Measurements from ENCODE around the gene AEBP1. TPM values are rescaled to one million over a fixed set of nuclear protein-coding genes. Genes with fewer than 3 reads are reported as not detected.
"Not testable (repeated sequence)": the region's sequence is repeated elsewhere in the genome, so short reads cannot be mapped to it uniquely, and the experiment has no call there.

AEBP1 gene
- total RNA-seq, 1 experiment from 2014 or later: 50.8 TPM

DNA sequence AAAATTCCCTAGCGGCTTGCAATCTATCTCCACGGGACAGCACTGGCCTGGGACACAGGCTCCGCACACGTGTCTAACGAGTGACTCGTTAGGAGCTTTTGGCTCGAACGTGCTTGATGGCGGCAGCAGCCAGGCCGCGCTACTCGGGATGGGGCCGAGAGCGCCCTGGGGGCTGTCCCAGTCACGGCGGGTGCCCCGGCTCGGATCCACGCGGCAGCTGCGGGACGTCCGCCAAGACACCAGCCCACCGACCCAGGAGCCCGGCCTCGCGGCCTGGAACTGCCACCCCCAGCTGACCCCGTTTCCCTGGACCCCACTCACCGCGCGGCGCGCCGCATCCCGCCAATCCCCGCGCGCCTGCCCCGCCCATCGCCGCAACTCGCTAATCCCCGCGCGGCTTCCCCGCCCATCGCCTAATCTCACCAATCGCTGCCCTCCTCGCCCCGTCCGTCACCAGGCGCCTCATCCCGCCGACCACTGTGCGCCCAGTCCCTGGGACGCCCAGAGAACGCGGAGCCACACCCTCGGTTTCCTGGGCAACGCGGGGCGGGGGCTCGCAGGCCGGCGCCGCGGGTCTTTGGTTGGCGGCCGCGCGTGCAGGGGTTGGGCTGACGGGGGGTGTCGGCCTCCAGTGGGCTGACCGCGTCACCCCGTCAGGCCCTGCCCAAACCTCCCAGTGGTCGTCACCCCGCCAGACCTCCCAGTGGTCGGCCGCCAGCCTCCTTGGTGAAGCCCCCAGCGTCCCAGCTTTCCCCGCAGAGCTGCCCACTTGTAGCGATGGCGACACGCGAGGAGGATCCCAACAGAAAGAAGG, 19.3 kb downstream of the AEBP1 start, which contains the start of gene POLD2 (continued):
- TF ChIP-seq, protein P1, sequence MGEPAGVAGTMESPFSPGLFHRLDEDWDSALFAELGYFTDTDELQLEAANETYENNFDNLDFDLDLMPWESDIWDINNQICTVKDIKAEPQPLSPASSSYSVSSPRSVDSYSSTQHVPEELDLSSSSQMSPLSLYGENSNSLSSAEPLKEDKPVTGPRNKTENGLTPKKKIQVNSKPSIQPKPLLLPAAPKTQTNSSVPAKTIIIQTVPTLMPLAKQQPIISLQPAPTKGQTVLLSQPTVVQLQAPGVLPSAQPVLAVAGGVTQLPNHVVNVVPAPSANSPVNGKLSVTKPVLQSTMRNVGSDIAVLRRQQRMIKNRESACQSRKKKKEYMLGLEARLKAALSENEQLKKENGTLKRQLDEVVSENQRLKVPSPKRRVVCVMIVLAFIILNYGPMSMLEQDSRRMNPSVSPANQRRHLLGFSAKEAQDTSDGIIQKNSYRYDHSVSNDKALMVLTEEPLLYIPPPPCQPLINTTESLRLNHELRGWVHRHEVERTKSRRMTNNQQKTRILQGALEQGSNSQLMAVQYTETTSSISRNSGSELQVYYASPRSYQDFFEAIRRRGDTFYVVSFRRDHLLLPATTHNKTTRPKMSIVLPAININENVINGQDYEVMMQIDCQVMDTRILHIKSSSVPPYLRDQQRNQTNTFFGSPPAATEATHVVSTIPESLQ (CRISPR knock-in tag; IDR thresholded peaks at IDR 0.05): no peak
- TF ChIP-seq, protein P2, sequence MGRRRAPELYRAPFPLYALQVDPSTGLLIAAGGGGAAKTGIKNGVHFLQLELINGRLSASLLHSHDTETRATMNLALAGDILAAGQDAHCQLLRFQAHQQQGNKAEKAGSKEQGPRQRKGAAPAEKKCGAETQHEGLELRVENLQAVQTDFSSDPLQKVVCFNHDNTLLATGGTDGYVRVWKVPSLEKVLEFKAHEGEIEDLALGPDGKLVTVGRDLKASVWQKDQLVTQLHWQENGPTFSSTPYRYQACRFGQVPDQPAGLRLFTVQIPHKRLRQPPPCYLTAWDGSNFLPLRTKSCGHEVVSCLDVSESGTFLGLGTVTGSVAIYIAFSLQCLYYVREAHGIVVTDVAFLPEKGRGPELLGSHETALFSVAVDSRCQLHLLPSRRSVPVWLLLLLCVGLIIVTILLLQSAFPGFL (CRISPR knock-in tag; IDR thresholded peaks at IDR 0.05; ENCODE audit: borderline replicate concordance): no peak
- TF ChIP-seq TP53 (CRISPR knock-in tag; IDR thresholded peaks at IDR 0.05) (no peak), OVOL2 (CRISPR knock-in tag; IDR thresholded peaks at IDR 0.05; ENCODE audit: borderline replicate concordance) (no peak)

DNA sequence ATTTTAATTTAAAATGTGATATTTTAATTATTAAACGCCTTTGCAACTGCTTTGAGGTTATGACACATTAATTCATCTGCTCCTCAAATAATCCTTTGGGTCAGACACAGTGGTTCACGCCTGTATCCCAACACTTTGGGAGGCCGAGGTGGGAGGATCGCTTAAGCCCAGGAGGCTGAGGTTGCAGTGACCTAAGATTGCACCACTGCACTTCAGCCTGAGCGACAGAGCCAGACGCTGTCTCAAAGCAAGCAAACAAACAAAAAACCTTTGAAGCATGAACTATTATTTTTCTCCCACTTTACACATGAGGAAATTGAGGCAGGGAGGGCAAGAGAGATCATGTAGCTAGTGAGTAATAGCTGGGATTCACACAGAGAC, 20.7 kb downstream of the AEBP1 start:
- Mint-ChIP-seq H3K4me1 (peaks cover 10% of the 10 kb centered on the region), H3K36me3 (peaks cover 18% of the 10 kb centered on the region), H3K4me3 (no peak overlapping the region), H3K9me3 (peaks cover 10% of the 10 kb centered on the region; the same call in 1 of the 2 replicates), H3K27me3 (ENCODE audit: low read depth) (peaks cover 40% of the 10 kb centered on the region), H3K27ac (no peak overlapping the region)
- DNase-seq (ENCODE audit: low spot score): no peak
- no peak for TF ChIP-seq ZNF219 (CRISPR knock-in tag; IDR thresholded peaks at IDR 0.05; ENCODE audit: borderline replicate concordance)
- TF ChIP-seq, protein P3, sequence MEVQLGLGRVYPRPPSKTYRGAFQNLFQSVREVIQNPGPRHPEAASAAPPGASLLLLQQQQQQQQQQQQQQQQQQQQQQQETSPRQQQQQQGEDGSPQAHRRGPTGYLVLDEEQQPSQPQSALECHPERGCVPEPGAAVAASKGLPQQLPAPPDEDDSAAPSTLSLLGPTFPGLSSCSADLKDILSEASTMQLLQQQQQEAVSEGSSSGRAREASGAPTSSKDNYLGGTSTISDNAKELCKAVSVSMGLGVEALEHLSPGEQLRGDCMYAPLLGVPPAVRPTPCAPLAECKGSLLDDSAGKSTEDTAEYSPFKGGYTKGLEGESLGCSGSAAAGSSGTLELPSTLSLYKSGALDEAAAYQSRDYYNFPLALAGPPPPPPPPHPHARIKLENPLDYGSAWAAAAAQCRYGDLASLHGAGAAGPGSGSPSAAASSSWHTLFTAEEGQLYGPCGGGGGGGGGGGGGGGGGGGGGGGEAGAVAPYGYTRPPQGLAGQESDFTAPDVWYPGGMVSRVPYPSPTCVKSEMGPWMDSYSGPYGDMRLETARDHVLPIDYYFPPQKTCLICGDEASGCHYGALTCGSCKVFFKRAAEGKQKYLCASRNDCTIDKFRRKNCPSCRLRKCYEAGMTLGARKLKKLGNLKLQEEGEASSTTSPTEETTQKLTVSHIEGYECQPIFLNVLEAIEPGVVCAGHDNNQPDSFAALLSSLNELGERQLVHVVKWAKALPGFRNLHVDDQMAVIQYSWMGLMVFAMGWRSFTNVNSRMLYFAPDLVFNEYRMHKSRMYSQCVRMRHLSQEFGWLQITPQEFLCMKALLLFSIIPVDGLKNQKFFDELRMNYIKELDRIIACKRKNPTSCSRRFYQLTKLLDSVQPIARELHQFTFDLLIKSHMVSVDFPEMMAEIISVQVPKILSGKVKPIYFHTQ (CRISPR knock-in tag; IDR thresholded peaks at IDR 0.05): no peak
- TF ChIP-seq, protein P4, sequence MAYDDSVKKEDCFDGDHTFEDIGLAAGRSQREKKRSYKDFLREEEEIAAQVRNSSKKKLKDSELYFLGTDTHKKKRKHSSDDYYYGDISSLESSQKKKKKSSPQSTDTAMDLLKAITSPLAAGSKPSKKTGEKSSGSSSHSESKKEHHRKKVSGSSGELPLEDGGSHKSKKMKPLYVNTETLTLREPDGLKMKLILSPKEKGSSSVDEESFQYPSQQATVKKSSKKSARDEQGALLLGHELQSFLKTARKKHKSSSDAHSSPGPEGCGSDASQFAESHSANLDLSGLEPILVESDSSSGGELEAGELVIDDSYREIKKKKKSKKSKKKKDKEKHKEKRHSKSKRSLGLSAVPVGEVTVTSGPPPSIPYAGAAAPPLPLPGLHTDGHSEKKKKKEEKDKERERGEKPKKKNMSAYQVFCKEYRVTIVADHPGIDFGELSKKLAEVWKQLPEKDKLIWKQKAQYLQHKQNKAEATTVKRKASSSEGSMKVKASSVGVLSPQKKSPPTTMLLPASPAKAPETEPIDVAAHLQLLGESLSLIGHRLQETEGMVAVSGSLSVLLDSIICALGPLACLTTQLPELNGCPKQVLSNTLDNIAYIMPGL (CRISPR knock-in tag; IDR thresholded peaks at IDR 0.05): no peak
- TF ChIP-seq ATF1 (CRISPR knock-in tag; IDR thresholded peaks at IDR 0.05): no peak
- no peak for TF ChIP-seq NR2C2 (CRISPR knock-in tag; IDR thresholded peaks at IDR 0.05)
- TF ChIP-seq NFYB (CRISPR knock-in tag; conservative IDR thresholded peaks at IDR 0.05; ENCODE audit: low read depth): no peak
- TF ChIP-seq FOXK1 (CRISPR knock-in tag; IDR thresholded peaks at IDR 0.05): no peak
- no peak for TF ChIP-seq SMAD4 (CRISPR knock-in tag; IDR thresholded peaks at IDR 0.05)
- CTCF ChIA-PET: interaction anchor here (1.0 to 2.6 kb wide), 8 partner anchors 8 to 96 kb away, joined by 3 to 17 read pairs (median 6); partner anchors contain the start of gene DBNL
- POLR2A ChIA-PET: interaction anchor here (0.6 to 1.2 kb wide), 3 partner anchors 12 to 220 kb away, joined by 3 to 4 read pairs (median 4); no protein-coding TSS in a partner anchor
- ATAC-seq: no peak

DNA sequence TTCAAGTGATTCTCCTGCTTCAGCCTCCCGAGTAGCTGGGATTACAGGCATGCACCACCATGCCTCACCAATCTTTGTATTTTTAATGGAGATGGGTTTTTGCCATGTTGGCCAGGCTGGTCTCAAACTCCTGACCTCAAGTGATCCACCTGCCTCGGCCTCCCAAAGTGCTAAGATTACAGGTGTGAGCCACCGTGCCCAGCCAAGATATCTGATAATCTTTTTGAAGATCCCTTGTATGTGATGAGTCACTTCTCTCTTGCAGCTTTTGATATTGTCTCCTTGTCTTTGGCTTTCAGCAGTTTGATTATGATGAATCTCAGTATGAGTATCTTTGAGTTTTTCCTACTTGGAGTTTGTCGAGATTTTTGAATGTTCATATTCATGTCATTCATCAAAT, 22.4 kb downstream of the AEBP1 start:
- peaks cover 50% of the 10 kb centered on the region for H3K27me3 Mint-ChIP-seq (ENCODE audit: low read depth)
- H3K27ac Mint-ChIP-seq; DNase-seq (ENCODE audit: low spot score); ATAC-seq; POLR2A ChIA-PET; H3K4me3 Mint-ChIP-seq; H3K36me3 Mint-ChIP-seq: not testable (repeated sequence)
- peaks cover 10% of the 10 kb centered on the region; the same call in 1 of the 2 replicates for H3K9me3 Mint-ChIP-seq
- CTCF ChIA-PET: interaction anchor here (0.8 to 1.1 kb wide), 2 partner anchors 22 to 41 kb away, joined by 3 read pairs; partner anchors contain the start of gene AEBP1
- peaks cover 14% of the 10 kb centered on the region for H3K4me1 Mint-ChIP-seq

Data from WTC11 (cell line).